Measurements from ENCODE around the gene POU6F2.

The POU6F2 gene

GRCh38 chr7:39357648-39358047, 379.9 kb downstream of the POU6F2 start:
- DNase-seq (ENCODE audit: low spot score), result no peak
- TF ChIP-seq CTCF (IDR thresholded peaks at IDR 0.05), result no peak
- no peak overlapping the region for H3K27ac ChIP-seq
- H3K4me3 ChIP-seq, result no peak overlapping the region

- Histone ChIP-seq H3K27ac (no peak overlapping the region), H3K4me3 (no peak overlapping the region)
- no peak for TF ChIP-seq CTCF (IDR thresholded peaks at IDR 0.05)
- no peak for DNase-seq (ENCODE audit: low spot score)
These were observed 382.3 kb downstream of the POU6F2 start for GRCh38 chr7:39360038-39360437.

- H3K27ac ChIP-seq, result no peak overlapping the region
- no peak for DNase-seq (ENCODE audit: low spot score)
- no peak for TF ChIP-seq CTCF (IDR thresholded peaks at IDR 0.05)
- no peak overlapping the region for H3K4me3 ChIP-seq
These were observed 383.1 kb downstream of the POU6F2 start for GRCh38 chr7:39360766-39361165.

GRCh38 chr7:39365751-39366295, 388.1 kb downstream of the POU6F2 start:
- no peak for TF ChIP-seq CTCF (IDR thresholded peaks at IDR 0.05)
- H3K4me3 ChIP-seq, result no peak overlapping the region
- no peak for DNase-seq (ENCODE audit: low spot score)
- no peak overlapping the region for H3K27ac ChIP-seq

GRCh38 chr7:39367451-39367850, 389.7 kb downstream of the POU6F2 start:
- Histone ChIP-seq H3K4me3 (no peak overlapping the region), H3K27ac (no peak overlapping the region)
- DNase-seq (ENCODE audit: low spot score), result no peak
- TF ChIP-seq CTCF (IDR thresholded peaks at IDR 0.05), result no peak

- no peak overlapping the region for H3K4me3 ChIP-seq
- TF ChIP-seq CTCF (IDR thresholded peaks at IDR 0.05), result no peak
- DNase-seq (ENCODE audit: low spot score), result no peak
- H3K27ac ChIP-seq, result no peak overlapping the region
These were observed 390.2 kb downstream of the POU6F2 start for GRCh38 chr7:39367943-39368342.

GRCh38 chr7:39372383-39372782, 394.7 kb downstream of the POU6F2 start:
- no peak for TF ChIP-seq CTCF (IDR thresholded peaks at IDR 0.05)
- no peak for DNase-seq (ENCODE audit: low spot score)
- Histone ChIP-seq H3K27ac (no peak overlapping the region), H3K4me3 (no peak overlapping the region)

Data from coronary artery (tissue), 2 donors.